ENCODE results near the gene CAMK2D.

Gene CAMK2D

DNA sequence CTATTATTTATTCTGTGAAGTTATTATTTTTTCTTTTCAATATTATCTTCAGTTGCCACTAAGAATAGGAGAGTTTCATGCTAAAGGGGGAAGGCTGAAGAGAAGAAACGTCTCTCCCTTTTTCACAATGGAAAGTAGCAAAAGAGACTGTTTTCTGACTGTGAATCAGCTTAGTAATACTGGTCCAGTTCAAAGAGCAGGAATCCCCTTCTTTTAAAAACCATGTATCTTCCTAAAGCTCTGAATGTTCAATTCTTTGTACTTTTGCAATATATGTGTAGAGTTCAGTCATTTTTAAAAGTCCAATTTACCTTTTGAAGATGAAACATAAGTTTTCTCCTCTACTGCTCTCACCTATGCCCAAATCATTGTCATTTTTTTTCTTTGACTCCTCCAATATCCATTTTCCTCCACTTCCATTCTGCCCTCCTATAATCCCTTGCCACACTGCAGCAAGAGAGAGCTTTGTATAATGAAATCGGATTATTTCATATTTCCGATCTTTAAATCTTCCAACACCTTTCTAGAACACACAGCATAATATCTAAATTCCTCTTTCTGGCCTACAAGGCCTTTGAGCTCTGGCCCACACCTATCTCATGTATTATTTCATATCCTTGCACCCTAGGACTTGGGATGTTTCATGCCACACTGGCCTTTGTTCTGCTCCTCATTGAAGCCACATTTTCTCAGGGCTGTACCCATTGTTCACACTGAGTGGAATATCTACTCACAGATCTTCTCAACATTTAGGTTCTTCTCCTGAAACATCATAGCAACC is 195.3 kb downstream of the CAMK2D start:
- DNase-seq (ENCODE audit: low read depth in 2 of 2): no peak

DNA sequence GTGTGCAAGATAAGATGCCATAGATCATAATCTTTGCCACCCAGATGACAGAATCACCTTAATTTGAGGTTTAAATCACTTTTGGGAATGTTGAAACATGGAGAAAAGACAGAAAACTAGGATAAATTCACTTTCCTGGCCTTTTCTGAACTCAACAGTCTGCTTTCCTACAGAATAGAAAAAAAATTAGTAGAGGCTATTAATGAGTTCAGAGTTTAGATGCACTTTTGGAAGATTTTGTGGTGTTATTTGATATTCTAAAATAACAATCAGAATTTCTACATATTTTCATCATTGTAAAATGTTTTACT is 195.9 kb downstream of the CAMK2D start:
- no peak for DNase-seq (ENCODE audit: low read depth in 2 of 2)

DNA sequence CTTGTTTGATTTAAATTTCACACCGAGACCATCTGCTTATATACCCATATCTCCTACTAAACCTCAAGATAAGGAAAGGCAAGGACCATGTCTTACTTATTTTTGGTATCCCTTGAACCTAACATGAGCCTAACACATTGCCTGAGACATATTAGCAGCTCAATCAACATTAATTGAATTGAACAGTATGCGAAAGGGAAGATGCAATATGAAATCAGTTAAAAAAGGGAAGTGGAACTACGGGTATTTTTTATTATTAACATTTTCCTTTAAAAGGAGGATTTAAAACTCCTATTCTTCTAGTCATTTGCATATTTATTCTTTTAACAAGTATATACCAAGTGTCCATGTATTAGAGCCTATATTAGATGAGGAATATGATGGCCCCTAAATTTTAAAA is 197.0 kb downstream of the CAMK2D start:
- DNase-seq (ENCODE audit: low read depth in 2 of 2): no peak

DNA sequence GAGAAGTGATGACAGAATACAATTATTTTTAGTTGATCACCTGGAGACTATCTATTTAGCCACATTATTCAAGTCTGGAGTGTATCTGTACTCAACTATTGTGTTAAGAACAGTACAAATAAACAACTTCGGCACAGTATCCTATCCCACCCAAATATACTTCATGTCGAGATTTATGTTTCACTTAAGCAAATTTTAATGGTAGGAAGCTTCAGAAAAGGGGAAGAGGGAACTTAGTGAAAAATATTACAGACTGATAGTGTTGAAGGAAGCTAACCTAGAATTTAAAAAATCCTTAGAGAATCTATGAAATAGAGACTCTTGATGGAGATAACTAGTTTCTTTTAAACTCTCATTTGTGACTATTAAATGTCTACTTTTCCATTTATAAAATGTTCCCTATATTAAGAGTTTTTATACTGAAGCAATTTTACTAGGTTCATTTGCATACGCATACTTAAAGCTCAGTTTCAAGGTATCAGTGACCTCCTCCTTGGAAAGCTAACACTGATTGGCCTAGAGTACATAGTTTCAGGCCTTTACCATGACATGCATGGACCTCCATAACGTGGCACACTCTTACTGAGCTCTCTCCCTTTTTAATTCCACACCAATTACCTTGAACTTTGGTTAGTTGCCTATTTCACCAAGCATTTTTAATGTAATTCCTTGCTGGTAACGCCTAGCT is 197.7 kb downstream of the CAMK2D start:
- DNase-seq (ENCODE audit: low read depth in 2 of 2): no peak

DNA sequence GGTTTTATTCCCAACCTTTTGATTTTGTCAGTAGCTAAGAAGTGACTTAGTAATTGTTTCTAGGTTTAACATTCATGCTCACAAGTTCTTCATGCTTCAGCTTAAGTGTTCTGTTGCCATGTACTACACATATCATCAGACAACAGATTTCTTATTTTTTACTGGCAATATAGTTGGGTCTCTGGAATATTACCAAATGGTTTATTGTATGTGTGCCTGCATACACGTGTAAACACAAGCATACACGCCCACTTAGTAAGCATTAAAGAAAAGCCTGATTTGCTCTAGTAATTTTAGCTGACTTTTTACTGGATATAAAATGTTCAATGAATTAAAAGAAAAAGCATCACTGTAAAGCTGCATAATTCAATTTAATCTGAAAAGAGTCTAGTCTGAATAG is 199.8 kb downstream of the CAMK2D start:
- no peak for DNase-seq (ENCODE audit: low read depth in 2 of 2)

DNA sequence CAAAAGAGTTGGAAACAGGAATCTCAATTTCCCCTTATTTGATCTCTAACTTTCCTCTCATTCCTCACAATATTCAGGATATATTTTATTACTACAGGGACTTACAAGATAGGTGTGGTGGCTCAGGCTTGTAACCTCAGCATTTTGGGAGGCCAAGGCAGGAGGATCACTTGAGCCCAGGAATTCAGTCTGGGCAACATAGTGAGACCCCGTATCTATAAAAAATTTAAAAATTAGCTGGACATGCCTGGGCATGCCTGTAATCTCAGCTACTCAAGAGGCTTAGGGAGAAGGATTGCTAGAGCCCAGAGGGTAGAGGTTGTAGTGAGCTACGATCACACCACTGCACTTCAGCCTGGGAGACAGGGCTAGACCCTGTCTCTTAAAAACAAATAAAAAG is 200.4 kb downstream of the CAMK2D start:
- no peak for DNase-seq (ENCODE audit: low read depth in 2 of 2)

DNA sequence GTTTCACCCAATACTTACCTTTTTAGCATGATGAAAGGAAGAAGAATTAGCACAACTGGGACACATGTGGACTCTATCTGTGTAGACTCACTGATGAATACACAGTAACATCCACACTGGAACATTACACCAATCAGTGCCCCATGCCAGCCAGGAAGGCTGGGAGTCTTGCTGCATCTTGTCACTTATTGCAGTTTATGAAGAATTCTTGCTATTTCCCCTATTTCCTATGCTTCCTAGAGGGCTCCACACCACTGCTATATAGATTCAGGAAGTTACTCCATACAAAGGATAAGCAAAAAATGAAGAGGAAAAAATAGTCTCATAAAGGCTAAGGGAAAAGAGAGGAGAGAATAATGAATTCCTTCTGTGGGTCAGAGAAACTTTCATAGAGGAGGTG is 201.0 kb downstream of the CAMK2D start:
- no peak for DNase-seq (ENCODE audit: low read depth in 2 of 2)

DNA sequence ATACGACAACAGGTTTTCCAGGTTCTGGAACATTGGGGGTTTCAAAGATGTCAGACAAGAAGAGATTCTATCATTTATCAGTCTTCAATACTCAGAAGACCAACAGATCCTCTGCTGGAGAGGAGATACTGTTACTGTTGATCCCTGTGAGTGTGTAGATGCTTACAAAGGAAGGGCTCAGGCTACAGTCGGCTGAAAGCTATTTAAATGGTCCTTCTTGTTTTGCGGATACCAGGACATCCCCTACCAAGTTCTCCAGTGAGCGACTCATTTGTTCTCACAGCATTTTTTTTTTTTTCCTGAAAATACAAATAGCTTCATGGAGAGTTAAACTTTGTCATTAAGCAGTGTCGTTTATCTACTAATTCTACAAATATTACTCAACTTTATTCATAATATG is 201.6 kb downstream of the CAMK2D start:
- DNase-seq (ENCODE audit: low read depth in 2 of 2): no peak

DNA sequence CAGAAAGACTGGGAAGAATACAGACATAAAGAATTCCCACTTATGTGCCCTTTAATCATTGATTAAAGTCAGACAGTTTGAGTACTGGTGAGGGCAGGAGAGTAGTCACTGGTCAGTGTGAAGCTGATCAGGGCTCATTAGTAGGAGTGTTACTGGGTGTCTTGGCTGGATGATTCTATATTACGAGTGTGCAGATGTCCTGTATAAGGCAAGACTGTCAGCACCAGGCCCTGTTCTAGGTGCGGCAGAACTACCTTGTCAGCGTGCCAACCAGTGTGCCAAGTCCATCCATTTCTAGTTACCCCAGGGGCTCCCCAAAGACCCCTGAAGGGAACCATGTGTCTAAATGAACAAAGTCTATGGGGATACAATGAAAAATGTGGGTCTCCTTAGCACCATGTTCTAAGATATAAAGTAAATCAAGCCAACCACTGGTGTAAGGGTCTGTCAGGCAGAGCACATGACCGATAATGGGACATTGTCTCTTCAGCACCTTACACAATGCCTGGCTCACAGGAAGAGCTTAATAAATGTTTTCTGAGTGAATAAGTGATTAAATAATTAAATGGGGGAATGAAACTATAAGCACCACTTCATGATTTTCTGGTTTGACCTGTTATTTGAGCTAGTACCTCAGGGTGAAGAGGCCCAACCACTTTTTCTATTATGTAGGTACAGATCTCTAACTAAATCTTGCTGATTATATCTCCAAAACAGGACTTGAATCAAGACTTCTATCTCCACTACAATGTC is 205.0 kb downstream of the CAMK2D start:
- no peak for DNase-seq (ENCODE audit: low read depth in 2 of 2)

DNA sequence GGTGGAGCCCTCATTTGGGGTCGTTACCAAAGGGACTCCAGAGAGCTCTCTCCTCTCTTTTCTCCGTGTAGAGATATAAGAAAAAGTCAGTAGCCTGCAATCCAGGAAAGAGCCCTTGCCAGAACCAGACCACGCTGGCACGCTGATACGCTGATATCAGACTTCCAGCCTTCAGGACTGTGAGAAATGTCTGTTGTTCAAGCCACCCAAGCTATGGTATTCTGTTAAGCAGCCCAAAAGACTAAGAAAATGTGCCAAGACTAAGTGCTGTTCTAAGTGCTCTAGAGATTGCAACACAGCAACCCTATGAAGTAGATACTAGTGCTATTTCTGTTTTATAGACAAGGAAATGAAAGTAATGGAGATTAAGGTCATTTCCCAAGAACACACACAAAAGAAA is 205.7 kb downstream of the CAMK2D start:
- DNase-seq (ENCODE audit: low read depth in 2 of 2): no peak

DNA sequence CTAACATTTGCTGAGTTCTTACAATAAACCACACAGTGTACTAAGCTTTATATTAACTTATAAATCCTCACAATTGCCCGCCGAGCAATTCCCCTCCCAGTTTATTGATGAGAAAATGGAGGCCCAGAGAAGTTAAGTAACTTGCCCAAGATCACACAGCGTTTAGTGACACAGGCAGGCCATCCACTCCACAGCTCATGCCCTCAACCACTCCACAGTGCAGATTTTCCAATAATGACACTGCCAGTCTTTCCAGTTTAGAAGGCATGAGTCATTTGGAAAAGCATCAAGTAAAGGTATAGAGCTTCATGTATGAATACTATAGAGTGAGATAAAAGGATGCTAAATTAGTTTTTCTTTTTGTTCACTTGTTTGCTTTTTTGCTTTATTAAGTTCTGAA is 208.5 kb downstream of the CAMK2D start:
- DNase-seq (ENCODE audit: low read depth in 2 of 2): no peak

DNA sequence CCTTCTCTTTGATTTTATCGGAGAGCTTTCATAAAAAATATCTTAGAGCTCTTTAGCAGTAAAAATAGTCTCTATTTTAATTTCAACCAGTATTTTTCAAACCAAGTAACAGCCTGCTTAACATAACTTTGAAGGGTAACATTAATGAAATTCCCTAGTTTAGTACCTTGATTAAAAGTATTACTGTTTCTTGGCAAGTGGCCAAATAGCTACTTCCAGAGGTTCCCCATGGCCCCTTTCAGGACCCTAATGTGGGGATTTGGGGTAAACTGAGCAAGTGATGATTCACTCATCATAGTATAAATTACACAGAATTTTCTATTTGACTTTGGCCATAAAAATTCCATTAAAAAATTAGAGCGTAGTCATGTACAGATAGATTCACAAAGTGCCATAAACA is 211.0 kb downstream of the CAMK2D start:
- no peak for DNase-seq (ENCODE audit: low read depth in 2 of 2)

DNA sequence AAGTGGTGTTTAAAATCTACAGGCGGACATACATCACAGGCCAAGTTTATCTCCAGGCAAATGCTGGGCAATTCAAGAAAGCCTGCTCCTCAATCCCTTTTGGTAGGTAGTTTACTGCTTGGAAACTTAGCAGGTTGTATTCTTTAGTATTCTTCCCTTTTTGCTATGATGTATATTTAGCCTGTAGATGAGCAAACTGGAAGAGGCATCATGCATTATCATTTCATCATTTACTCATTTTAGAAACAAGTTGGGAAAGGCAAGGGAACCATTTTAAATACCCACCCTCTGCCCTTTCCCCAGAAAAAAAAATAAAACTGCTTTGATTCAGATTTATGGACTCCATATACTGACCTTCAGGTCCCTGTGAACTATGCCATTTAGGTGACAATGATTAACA is 213.2 kb downstream of the CAMK2D start:
- no peak for DNase-seq (ENCODE audit: low read depth in 2 of 2)

DNA sequence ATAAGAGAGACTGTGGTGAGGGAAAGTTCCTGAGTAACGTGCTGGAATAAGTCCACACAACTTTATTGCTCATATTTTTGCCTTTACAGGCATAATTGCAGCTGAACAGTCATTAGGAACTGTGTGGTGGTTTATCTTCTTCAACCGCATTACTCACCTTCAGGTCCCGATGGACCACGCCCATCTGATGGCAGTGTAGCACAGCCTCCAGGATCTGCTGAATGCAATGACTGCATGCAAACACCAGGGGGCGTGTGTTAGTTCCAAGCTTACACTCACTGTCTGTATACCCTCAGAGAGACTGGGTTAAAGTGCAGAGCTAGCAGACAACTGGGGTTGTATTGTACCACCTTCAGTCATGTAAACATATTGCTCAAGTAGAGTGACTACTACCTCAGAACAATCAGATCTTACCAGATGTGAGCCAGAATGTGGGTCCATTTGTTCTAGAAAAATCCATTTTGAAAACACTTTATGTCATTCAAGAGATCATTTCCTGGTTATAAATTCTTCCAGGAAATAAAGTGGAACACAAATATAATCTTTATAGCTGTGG is 214.0 kb downstream of the CAMK2D start:
- DNase-seq (ENCODE audit: low read depth in 2 of 2): peak; percentile 84 to 86

DNA sequence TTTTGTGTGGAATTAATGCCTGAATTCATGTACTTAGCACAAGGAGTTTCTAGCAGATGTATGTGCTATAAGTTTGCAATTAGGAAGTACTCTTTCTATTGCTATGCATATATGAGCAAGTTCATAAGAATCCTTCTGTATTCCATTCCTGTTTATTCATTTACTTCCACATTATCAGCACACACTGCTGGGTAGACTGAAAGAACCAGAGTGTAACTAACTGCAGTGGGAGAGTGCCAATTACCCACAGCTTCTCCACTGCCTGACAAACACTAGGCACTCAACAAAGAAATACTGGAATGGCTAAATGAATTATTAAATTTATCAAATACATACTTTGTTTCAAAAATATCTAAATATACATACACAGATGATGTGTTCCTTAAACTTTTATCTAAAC is 219.6 kb downstream of the CAMK2D start:
- DNase-seq (ENCODE audit: low read depth in 2 of 2): no peak

DNA sequence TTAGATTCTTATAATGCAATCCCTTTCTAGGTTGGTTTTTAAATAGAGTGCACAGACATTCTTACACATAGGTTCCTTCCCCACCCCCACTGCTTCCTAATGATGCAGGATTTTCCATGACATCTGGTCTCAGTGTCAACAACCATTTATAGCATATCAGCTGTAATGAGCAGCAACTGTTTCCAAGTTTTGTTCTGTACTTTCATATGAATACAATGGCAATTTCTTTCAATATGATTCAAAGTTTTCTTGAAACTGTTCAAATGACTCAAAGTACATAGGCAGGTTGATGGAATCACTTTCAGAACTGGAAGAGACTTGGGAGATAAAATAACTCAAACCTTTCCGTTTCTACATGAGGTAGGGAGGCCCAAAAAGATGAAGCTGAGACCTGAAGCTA is 220.7 kb downstream of the CAMK2D start:
- no peak for DNase-seq (ENCODE audit: low read depth in 2 of 2)

DNA sequence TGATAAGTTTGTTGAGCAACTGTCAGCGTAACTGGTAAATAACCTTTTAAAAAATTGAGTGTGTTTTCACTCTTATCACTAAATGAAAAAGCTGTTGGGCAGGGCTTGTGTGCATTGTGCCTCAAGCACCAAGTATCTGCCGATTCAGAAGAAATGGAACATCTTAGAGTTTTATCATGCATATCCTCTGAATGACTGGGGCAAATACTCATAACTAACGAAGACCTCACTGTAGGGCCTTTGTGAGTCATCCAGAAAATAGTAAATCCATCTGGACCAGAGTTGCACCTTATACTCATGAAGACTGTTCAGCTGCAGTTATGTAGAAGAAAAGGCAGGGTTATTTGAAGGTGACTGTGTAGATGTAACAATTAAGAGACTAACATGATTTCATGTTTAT is 222.1 kb downstream of the CAMK2D start:
- peak; percentile 30 to 40 for DNase-seq (ENCODE audit: low read depth in 2 of 2)

DNA sequence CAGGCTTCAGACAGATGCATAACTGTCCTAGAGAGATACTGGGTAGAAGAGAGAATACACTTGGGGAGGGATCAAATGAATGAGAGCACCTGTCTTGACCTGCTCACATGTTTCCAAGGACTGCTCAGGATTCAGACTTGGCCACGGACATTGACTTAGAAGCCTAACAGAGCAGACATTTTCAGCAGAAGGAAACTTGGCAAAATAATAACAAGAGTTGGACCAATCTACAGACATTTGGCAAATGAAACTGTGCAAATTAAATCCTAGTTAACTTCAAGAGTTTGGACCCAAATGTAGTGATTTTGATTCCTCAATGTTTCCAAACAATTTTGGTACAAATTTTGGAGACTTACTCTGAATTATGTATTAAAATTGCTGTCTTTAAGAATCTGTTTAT is 223.9 kb downstream of the CAMK2D start:
- no peak for DNase-seq (ENCODE audit: low read depth in 2 of 2)

DNA sequence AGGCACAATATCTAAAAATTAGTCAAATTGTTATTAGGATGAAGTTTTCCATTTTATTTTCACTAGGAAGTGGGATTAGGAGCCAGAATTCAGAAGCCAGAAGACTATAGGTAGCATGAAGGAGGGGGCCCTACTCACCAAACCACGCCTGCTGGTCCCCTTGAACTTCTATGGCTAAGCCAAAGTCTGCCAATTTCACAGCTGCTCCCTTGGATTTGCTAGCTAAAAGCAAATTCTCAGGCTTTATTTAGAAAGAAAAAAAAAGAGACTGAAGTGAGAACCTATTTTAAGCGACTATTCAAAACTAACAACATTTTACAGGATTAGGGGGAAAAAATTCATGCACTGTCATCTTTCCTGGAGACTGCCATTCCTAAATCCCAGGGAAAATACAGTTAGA is 224.3 kb downstream of the CAMK2D start:
- DNase-seq (ENCODE audit: low read depth in 2 of 2): no peak

DNA sequence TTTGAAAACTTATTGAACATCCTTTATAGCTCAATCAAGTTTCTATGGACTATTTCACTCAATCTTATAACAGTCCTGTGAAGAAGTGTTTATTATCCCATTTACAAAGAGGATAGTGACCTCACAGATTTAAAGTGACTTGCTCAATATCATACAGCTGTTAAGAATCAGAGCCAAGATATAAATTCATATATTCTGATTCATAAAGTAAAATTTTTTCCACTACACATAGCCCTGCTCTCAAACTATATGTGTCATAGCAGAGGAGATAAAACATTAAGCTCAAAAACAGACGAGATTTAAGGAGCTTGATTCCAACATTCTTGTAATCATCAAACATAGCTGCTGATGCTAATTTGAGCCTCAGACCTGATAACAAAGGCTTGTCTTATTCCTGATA is 226.8 kb downstream of the CAMK2D start:
- peak in 1 of 2 experiments; percentile 36 for DNase-seq (ENCODE audit: low read depth in 2 of 2)

DNA sequence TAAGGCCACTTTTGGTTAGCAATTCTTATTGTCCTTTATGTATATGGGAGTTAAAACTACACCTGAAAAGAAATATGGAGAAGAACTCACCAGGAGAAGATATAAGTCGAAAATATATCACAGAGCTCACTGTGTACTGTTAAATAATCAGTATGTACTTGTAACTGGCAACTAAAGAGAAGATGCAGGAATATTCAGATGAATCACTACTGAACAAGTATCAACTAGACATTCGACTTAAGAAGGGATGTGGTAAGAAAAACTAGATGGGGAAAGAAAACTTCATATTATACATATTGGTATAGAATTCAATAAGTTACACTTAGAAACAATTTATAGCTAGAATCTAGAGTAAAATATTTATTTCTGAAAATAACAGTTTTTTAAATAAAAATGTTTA is 230.0 kb downstream of the CAMK2D start:
- no peak for DNase-seq (ENCODE audit: low read depth in 2 of 2)

DNA sequence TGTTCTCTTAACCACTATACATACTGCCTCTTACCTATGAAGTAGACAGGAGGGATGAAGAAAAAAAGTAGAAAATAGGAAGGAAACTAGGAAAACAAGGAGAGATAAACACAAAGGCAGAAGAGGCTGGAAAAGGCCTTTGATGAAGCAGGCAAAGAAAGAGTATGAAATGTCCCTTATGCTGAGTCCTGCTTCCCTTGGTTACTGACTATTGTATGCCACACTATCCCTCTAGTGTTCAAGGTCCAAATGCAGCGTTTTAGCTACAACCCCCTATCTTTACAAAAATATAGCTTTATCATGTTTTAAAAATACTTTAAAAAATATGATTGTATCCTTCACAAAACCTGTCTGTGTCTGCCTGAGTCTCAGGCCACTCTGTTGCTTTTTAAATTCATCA is 233.1 kb downstream of the CAMK2D start:
- DNase-seq (ENCODE audit: low read depth in 2 of 2): no peak

DNA sequence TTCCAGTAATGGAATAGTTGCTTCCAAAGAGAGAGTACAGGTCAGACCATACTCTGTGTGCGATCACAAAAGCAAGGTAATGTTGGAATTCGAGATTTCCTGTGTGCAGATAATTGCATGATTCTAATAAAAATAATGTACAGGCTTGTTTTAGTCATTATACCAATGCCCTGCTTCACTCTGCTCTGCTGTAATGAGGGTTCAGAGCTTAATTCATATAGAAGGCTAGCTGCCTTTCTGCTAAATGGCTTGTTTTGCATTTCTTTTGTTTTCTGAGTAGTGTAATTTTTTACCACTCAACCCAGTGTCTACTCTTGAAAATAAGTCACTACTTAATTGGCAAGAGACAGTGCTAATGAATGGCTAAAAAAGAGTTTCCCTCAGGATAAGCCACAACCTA is 236.0 kb downstream of the CAMK2D start:
- no peak for DNase-seq (ENCODE audit: low read depth in 2 of 2)

Measured in fibroblast of skin of left biceps (primary cell).